Activated B cell treated with CpG ODN at 0.5 μM for 24 hours (primary cell): ENCODE measurements around the gene UCHL3. TPM values are rescaled to one million over a fixed set of nuclear protein-coding genes. Genes with fewer than 3 reads are reported as not detected.

Source experiments
- ATAC-seq: fragments of 200-7000 bp; cut with Tn5 transposase; one replicate; pipeline ENCODE4 v1.10.0; 2021; ENCODE audit warnings: low read depth, mild to moderate bottlenecking, moderate library complexity
- CTCF ChIA-PET: fragments of 350-600 bp; sonication (Branson Sonifier 250); formaldehyde crosslinking; loops from one replicate; lab custom pipeline; 2021; ENCODE audit warnings: antibody characterized with exemption; lab: Charles Lee
- POLR2A ChIA-PET: fragments of 350-600 bp; sonication (Branson Sonifier 250); formaldehyde crosslinking; loops from one replicate; lab custom pipeline; 2021; ENCODE audit warnings: antibody characterized with exemption; lab: Charles Lee
- DNase-seq: peaks from one replicate; pipeline ENCODE4 v3.0.0; 2022
- H3K27ac Mint-ChIP-seq: one replicate; pipeline ENCODE4 v1.8.0; 2020; ENCODE audit warnings: mixed read lengths
- H3K27me3 Mint-ChIP-seq: one replicate; pipeline ENCODE4 v1.8.0; 2021; ENCODE audit warnings: mixed read lengths
- H3K36me3 Mint-ChIP-seq: one replicate; pipeline ENCODE4 v1.8.0; 2021; ENCODE audit warnings: low read depth, mixed read lengths
- H3K4me1 Mint-ChIP-seq: one replicate; pipeline ENCODE4 v1.8.0; 2021; ENCODE audit warnings: mixed read lengths
- H3K4me3 Mint-ChIP-seq: one replicate; pipeline ENCODE4 v1.8.0; 2020; ENCODE audit warnings: mild to moderate bottlenecking, mixed read lengths
- H3K9me3 Mint-ChIP-seq: one replicate; pipeline ENCODE4 v1.8.0; 2020; ENCODE audit warnings: mixed read lengths
- intact Hi-C: fragments of 100-400 bp; cut with micrococcal nuclease; formaldehyde crosslinking; loops from one replicate; pipeline ENCODE4 v1.15.1; 2024
- total RNA-seq: library from RNA; stranded (reverse); gene quantifications from 2 replicates; pipeline ENCODE4 v1.2.3, GENCODE V29; 2022
- TF ChIP-seq, protein P1 (sequence below): fragments of 200-600 bp; IDR thresholded peaks from one replicate; pipeline ENCODE4 v1.8.0; 2022; ENCODE audit warnings: antibody characterized with exemption, mild to moderate bottlenecking

The UCHL3 gene
- total RNA-seq, 1 donor from 2014 or later = 22.7 TPM

DNA sequence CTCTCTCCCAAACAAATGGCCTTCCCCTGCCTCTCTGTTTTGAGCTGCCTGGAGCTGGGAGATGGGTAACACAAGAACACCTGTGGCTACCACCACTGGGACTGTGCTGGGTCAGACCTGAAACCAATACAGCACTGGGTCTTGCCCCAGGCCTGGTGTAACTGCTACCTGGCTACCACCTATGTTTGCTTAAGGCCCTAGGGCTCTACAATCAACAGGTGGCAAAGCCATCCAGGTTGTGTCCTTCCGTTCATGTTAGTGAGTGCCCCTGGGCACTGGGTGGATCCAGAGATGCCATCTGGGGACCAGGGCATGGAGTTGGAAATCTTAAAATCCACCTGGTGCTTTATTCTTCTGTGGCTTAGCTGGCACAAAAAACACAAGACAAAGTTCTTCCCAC lies 67.6 kb downstream of the UCHL3 start:
- peaks cover 7% of the 10 kb centered on the region for H3K36me3 Mint-ChIP-seq
- TF ChIP-seq, protein P1, sequence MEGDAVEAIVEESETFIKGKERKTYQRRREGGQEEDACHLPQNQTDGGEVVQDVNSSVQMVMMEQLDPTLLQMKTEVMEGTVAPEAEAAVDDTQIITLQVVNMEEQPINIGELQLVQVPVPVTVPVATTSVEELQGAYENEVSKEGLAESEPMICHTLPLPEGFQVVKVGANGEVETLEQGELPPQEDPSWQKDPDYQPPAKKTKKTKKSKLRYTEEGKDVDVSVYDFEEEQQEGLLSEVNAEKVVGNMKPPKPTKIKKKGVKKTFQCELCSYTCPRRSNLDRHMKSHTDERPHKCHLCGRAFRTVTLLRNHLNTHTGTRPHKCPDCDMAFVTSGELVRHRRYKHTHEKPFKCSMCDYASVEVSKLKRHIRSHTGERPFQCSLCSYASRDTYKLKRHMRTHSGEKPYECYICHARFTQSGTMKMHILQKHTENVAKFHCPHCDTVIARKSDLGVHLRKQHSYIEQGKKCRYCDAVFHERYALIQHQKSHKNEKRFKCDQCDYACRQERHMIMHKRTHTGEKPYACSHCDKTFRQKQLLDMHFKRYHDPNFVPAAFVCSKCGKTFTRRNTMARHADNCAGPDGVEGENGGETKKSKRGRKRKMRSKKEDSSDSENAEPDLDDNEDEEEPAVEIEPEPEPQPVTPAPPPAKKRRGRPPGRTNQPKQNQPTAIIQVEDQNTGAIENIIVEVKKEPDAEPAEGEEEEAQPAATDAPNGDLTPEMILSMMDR = no peak
- no peak for DNase-seq
- ATAC-seq = no peak
- CTCF ChIA-PET = no interaction called here
- no peaks in the 10 kb centered on the region for H3K27me3 Mint-ChIP-seq
- no peaks in the 10 kb centered on the region for H3K4me1 Mint-ChIP-seq
- intact Hi-C loops = no loop called here
- POLR2A ChIA-PET = no interaction called here
- H3K4me3 Mint-ChIP-seq = no peak overlapping the region
- H3K9me3 Mint-ChIP-seq = no peaks in the 10 kb centered on the region
- no peak overlapping the region for H3K27ac Mint-ChIP-seq

DNA sequence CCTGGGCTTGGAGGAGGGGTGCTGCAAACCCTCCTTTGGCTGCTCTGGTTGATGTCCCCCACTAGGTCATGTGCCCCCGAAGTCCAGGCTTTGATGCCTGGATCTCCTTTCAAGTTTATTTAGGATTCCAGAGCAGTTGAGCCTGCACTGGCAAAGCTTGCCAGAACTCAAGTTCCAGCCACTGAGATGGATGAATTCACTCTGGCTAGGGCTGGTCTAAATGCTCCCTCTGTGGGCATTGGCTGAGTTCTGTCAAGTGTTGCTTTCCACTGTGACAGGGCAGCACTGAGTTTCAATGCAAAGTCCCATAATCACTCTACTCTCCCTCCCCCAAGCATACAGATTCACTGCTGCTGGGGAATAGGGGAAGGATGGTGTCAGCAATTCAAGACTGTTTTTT lies 68.7 kb downstream of the UCHL3 start:
- Mint-ChIP-seq H3K4me3 (no peak overlapping the region), H3K9me3 (no peaks in the 10 kb centered on the region), H3K27me3 (no peaks in the 10 kb centered on the region), H3K27ac (no peak overlapping the region), H3K4me1 (no peaks in the 10 kb centered on the region), H3K36me3 (peaks cover 5% of the 10 kb centered on the region)
- ATAC-seq (no peak), DNase-seq (no peak)
- ChIA-PET POLR2A (no interaction called here), CTCF (no interaction called here)
- intact Hi-C loops = no loop called here
- TF ChIP-seq, protein P1 = no peak

DNA sequence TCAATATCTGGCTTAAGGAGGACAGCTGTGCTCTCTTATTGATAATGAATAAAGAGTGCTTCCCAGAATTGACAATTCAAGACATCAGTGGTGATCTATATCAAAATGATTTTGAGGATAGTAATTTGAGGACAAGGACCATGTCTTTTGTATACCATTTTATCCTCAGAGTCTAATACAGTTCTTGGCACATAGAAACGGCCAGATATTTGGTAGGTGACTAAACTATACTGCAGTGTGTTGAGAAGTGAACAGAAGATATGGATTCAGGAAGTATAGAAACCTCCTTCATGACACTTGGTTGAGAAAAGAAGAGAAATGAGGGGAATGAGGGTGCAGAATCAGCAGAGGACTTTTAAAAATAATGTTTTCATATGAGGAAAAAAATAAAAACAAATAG lies 70.4 kb downstream of the UCHL3 start:
- H3K4me1 Mint-ChIP-seq = no peaks in the 10 kb centered on the region
- H3K27ac Mint-ChIP-seq = no peak overlapping the region
- TF ChIP-seq, protein P1 = no peak
- intact Hi-C loops = no loop called here
- peaks cover 7% of the 10 kb centered on the region for H3K36me3 Mint-ChIP-seq
- no peaks in the 10 kb centered on the region for H3K9me3 Mint-ChIP-seq
- ATAC-seq = no peak
- CTCF ChIA-PET = no interaction called here
- H3K27me3 Mint-ChIP-seq = no peaks in the 10 kb centered on the region
- DNase-seq = no peak
- no peak overlapping the region for H3K4me3 Mint-ChIP-seq
- POLR2A ChIA-PET = no interaction called here

DNA sequence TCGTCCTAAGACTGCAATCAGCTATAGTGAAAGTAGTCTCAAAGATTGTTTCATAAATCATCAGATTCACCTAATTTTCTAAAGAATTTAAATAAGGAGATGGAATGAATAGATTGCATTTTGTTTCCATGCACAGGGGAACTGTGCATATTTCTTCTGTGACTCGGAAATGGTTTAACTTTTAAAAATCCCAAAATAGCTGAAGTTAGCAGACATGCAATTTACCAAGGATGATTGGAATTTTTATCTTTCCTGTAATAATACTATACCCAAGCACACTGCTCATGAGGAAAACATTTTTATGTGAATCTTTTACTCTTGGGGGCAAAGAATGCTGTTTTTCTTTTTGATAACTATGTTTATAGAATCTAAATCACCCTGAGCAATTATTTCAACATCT lies 71.6 kb downstream of the UCHL3 start:
- intact Hi-C loops = no loop called here
- Mint-ChIP-seq H3K27me3 (no peaks in the 10 kb centered on the region), H3K36me3 (peaks cover 17% of the 10 kb centered on the region), H3K4me1 (no peaks in the 10 kb centered on the region), H3K27ac (no peak overlapping the region), H3K4me3 (no peak overlapping the region), H3K9me3 (peaks cover 2% of the 10 kb centered on the region)
- TF ChIP-seq, protein P1 = no peak
- POLR2A ChIA-PET = no interaction called here
- CTCF ChIA-PET = interaction anchor here (1.0 kb wide), 1 partner anchor 206 kb away, joined by 3 read pairs; no protein-coding TSS in a partner anchor
- DNase-seq (no peak), ATAC-seq (no peak)

DNA sequence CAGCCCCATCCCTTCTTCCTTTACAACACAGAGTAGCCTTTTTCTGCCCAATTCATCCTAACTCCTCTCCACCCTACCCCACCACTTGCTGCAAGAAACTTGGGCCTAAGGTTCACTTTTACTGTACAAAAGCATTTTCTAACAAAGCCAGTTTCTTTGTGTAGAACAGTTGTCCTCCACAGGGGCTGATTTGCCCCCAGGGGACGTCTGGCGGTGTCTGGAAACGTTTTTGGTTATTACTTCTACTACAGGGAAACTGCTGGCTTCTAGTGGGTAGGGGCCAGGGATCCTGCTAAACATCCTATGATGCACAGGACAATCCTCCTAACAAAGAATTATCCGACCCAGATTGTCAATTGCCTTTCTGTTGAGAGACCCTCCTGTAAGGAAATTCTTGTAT lies 79.2 kb downstream of the UCHL3 start:
- Mint-ChIP-seq H3K4me1 (no peaks in the 10 kb centered on the region), H3K27ac (no peak overlapping the region), H3K36me3 (peaks cover 16% of the 10 kb centered on the region), H3K4me3 (no peak overlapping the region), H3K27me3 (no peaks in the 10 kb centered on the region), H3K9me3 (peaks cover 3% of the 10 kb centered on the region)
- ChIA-PET POLR2A (no interaction called here), CTCF (no interaction called here)
- ATAC-seq = no peak
- TF ChIP-seq, protein P1 = no peak
- intact Hi-C loops = no loop called here
- no peak for DNase-seq
